ENCODE results near the gene ZDHHC24.

DNA sequence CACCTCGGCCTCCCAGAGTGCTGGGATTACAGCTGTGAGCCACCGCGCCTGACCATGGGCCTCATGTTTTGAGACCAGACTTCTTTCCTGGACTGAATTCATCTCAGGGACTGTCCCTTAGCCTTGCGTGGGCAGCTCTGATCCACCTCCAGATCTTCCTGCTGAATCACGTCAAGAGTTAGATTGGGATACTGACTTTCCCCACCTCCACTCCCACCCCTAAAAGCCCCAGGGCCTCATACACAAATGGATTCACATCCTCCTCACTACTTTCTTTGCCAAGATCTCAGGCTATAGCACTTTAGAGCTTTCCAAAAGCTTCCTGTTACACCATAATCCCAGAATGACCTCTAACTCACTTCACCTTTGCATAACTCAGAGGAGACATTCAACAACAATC is 35.0 kb upstream of the ZDHHC24 start:
- TF ChIP-seq, protein P1, sequence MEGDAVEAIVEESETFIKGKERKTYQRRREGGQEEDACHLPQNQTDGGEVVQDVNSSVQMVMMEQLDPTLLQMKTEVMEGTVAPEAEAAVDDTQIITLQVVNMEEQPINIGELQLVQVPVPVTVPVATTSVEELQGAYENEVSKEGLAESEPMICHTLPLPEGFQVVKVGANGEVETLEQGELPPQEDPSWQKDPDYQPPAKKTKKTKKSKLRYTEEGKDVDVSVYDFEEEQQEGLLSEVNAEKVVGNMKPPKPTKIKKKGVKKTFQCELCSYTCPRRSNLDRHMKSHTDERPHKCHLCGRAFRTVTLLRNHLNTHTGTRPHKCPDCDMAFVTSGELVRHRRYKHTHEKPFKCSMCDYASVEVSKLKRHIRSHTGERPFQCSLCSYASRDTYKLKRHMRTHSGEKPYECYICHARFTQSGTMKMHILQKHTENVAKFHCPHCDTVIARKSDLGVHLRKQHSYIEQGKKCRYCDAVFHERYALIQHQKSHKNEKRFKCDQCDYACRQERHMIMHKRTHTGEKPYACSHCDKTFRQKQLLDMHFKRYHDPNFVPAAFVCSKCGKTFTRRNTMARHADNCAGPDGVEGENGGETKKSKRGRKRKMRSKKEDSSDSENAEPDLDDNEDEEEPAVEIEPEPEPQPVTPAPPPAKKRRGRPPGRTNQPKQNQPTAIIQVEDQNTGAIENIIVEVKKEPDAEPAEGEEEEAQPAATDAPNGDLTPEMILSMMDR (conservative IDR thresholded peaks at IDR 0.05): no peak
- TF ChIP-seq EZH2 (IDR thresholded peaks at IDR 0.05; ENCODE audit: low read depth): no peak
